ENCODE data around the gene MACROH2A1.

Gene MACROH2A1

DNA sequence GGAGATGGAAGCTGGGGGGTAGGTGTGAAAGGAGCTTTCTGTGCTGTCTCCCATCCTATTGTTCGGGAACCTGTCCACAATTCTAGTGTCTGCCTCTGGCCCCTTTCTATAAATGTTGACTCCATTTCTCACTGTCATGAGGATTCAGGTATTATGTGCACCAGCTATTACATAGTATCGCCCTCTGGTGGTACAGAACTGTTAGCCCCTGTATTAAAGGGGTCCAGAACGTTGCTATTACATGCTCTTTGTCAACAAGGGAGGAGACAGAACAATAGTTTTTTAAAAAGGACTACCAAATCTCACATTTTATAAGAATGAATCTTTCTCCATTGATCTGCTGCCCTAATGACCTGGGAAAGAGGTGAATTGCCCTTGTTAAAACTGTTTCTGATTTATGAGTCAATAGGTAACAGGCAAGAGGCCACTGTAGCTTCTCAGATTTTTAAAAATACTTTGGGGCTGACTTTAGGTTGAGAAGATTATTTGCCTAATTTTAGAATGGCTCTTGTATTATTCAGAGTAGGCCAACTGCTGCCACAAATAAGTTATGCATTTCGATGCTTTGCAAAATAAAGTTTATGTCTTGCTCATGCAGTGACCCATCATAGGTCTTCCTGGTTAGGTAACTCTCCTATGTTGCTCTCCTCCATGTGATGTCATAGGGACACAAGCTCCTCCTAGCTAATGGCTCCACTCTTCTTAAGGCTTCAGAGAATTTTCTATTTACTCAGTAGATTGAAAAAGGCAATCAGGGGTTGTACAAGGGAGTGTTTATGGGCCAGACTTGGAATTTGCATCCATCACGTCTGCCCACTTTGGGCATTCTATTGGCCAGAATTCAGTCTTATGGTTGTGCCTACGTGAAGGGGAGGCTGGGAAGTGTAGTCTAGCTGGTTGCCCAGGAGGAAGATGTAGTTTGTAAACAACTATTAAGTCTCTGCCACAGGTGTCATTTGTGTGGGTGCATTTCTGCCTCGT is 27.4 kb upstream of the MACROH2A1 start:
- TF ChIP-seq, protein P1, sequence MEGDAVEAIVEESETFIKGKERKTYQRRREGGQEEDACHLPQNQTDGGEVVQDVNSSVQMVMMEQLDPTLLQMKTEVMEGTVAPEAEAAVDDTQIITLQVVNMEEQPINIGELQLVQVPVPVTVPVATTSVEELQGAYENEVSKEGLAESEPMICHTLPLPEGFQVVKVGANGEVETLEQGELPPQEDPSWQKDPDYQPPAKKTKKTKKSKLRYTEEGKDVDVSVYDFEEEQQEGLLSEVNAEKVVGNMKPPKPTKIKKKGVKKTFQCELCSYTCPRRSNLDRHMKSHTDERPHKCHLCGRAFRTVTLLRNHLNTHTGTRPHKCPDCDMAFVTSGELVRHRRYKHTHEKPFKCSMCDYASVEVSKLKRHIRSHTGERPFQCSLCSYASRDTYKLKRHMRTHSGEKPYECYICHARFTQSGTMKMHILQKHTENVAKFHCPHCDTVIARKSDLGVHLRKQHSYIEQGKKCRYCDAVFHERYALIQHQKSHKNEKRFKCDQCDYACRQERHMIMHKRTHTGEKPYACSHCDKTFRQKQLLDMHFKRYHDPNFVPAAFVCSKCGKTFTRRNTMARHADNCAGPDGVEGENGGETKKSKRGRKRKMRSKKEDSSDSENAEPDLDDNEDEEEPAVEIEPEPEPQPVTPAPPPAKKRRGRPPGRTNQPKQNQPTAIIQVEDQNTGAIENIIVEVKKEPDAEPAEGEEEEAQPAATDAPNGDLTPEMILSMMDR (conservative IDR thresholded peaks at IDR 0.05): peak; percentile 81
- H3K27ac ChIP-seq: no peak overlapping the region

DNA sequence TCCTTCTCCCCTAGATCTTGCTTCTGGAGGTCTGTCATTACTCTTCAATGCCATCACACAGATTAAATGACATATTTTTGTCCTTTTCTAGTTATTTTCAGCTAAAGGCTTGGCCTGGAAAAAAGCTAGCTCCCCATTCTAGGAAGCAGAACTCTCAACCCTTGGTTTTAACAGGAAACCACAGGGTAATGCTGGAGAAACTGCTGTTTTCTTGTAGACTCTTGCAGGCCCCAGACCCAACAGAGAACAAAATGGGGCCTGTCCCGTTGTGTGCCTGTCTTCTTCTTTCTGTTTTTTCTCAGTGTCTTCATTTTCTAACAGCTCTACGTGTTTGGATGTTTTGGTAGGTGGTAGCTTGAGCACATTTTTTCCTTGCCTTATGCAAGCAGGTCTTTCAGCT is 26.6 kb upstream of the MACROH2A1 start:
- TF ChIP-seq, protein P1 (conservative IDR thresholded peaks at IDR 0.05): no peak
- H3K27ac ChIP-seq: no peak overlapping the region

DNA sequence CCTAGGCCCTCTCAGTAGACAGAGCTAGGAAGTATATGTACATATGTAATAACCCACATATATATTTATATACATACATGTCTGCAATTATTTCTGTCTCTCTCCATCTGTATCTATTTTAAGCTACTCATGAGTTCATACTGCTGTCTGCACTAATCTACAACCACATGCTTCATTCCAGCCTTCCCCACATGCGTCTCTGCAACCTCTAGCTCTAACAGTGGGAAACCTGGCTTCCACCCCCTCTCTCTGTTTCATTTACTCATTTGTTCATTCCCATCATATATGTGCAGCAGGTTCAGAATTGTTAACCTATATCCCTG is 24.8 kb upstream of the MACROH2A1 start:
- H3K27ac ChIP-seq: no peak overlapping the region
- TF ChIP-seq, protein P1 (conservative IDR thresholded peaks at IDR 0.05): no peak

DNA sequence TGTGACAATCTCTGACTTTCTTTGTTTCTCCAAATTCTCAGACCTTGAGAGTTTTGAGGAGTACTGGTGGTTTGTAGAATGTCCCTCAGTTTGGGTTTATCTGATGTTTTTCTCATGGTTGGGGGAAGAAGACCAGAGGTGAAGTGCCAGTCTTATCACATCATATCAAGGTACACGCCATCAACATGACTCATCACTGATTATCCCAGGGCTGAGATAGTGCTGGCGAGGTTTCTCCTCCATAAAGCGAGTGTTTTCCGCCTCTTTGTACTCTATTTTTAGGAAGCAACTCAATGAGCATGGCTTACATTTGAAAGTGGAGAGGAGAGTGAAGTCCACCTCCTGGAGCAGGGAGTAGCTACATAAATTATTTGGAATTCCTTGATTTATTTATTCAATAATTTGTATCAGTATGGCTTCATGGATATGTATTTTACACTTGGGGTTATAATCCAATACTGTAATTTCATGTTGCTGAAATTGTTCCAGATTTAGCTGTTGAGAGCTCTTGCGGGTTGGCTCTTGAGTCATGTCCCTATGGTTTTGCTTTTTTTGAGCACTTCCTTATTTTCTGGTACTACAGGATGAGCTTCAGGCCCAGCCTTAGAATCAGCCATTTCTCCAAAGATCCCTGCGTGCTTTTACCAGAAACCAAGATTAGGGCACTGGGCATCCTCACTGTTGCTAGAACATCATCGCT is 24.3 kb upstream of the MACROH2A1 start:
- H3K27ac ChIP-seq: no peak overlapping the region
- TF ChIP-seq, protein P1 (conservative IDR thresholded peaks at IDR 0.05): no peak

DNA sequence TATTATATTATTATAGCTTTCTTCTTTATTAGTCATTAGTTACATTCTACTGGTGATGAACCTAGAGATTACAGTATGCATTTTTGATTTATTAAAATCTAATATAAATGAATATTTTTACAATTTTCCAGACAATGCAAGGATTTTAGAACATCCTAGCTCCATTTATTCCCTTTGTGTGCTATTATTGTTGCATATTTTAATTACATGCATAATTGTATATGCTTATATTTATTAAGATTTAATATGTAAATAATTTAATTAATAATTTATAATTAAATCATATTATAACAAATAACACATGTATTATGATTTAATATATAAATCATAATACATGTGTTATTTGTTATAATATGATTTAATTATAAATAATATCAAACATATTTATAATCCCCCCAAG is 23.4 kb upstream of the MACROH2A1 start:
- no peak overlapping the region for H3K27ac ChIP-seq
- TF ChIP-seq, protein P1 (conservative IDR thresholded peaks at IDR 0.05): no peak

DNA sequence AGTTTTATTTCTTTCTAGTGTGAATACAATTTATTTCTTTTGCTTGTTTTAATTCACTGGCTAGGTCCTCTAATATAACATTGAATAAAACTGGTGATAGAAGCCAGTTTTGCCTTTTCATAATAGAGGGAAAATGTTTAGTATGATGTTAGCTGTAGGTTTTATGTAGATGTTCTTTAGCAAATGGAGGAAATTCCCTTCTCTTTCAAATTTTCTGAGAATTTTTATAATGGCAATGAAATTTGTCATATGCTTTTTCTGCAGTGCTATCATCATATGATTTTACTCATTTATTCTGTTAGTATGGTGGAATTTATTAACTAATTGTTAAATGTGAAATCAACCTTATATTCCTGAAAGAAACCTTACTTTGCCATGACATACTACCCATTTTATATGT is 18.1 kb upstream of the MACROH2A1 start:
- no peak overlapping the region for H3K27ac ChIP-seq
- TF ChIP-seq, protein P1 (conservative IDR thresholded peaks at IDR 0.05): no peak

DNA sequence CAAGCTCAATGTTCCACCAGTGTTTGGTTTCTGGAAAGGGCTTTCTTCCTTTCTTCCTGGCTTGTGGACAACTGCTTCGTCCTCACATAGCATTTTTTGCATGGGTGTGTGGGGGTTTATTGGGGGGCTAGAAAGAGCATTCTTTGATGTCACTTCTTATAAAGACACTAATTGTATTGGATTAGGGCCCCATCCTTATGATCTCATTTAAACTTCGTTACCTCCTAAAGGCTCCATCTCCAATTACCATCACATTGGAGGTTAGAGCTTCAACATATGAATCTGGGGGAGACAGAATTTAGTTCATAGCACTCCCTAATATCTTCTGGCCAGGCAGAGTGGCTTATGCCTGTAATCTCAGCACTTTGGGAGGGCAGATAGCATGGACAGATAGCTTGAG is 6.1 kb upstream of the MACROH2A1 start:
- TF ChIP-seq, protein P1 (conservative IDR thresholded peaks at IDR 0.05): no peak
- no peak overlapping the region for H3K27ac ChIP-seq
